ENCODE measurements around the gene CLCA2.

Gene CLCA2

DNA sequence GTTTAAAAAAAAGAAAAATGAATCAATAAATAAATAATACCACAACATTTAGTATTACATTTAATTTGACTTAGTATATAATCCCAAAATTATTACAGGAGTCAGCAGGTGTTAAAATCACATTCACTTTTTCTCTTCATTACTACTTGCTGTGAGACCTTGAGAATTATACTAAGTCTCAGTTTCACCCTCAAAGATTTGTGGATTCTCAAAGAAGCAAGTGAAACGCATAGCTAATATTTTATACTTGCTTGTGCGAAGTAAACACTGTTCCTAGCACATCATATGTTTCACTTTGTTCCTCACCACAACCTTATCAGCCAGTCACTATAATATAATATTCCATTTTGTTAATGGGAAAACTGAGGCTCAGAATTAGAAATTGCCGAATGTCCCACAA is 48.8 kb downstream of the CLCA2 start:
- H3K4me3 ChIP-seq (replicated peaks; ENCODE audit: insufficient read depth, low read length): no peak overlapping the region
- peaks cover 2% of the 10 kb centered on the region for H3K27me3 ChIP-seq (ENCODE audit: insufficient read depth, poor library complexity, severe bottlenecking)
- H3K27ac ChIP-seq (replicated peaks): no peak overlapping the region
- no peak for DNase-seq (ENCODE audit: low read depth in 1 of 2, low spot score in 1 of 2)
- TF ChIP-seq SPI1 (IDR thresholded peaks at IDR 0.05; ENCODE audit: borderline replicate concordance, low read depth) (no peak), GABPA (IDR thresholded peaks at IDR 0.05; ENCODE audit: low read depth) (no peak), POLR2AphosphoS5 (IDR thresholded peaks at IDR 0.05; ENCODE audit: low read depth) (no peak), REST (IDR thresholded peaks at IDR 0.05; ENCODE audit: insufficient replicate concordance, low read depth) (no peak)
- TF ChIP-seq, protein P1, sequence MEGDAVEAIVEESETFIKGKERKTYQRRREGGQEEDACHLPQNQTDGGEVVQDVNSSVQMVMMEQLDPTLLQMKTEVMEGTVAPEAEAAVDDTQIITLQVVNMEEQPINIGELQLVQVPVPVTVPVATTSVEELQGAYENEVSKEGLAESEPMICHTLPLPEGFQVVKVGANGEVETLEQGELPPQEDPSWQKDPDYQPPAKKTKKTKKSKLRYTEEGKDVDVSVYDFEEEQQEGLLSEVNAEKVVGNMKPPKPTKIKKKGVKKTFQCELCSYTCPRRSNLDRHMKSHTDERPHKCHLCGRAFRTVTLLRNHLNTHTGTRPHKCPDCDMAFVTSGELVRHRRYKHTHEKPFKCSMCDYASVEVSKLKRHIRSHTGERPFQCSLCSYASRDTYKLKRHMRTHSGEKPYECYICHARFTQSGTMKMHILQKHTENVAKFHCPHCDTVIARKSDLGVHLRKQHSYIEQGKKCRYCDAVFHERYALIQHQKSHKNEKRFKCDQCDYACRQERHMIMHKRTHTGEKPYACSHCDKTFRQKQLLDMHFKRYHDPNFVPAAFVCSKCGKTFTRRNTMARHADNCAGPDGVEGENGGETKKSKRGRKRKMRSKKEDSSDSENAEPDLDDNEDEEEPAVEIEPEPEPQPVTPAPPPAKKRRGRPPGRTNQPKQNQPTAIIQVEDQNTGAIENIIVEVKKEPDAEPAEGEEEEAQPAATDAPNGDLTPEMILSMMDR (IDR thresholded peaks at IDR 0.05; ENCODE audit: insufficient read depth, low read length): no peak

DNA sequence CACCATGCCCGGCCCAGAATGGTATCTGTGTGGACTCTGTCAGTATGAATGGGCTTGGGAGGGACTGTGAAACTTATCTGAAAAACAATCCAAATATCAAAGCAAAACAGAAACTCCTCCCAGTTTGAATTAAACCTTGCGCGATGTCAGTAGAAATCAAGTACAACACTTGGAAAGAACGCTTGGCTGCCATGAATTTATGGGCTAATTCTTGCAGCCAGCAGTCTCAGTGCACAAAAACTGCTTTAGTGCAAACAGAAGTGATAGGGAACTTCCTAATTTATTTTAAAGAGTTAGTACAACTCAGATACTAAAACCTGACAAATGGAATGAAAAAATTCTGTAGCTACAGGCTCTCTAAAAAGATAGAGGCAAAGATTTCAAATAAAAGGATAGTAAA is 53.3 kb downstream of the CLCA2 start:
- no peak overlapping the region for H3K27ac ChIP-seq (replicated peaks)
- no peak for TF ChIP-seq SPI1 (IDR thresholded peaks at IDR 0.05; ENCODE audit: borderline replicate concordance, low read depth)
- TF ChIP-seq POLR2AphosphoS5 (IDR thresholded peaks at IDR 0.05; ENCODE audit: low read depth): no peak
- TF ChIP-seq GABPA (IDR thresholded peaks at IDR 0.05; ENCODE audit: low read depth): no peak
- TF ChIP-seq REST (IDR thresholded peaks at IDR 0.05; ENCODE audit: insufficient replicate concordance, low read depth): no peak
- H3K27me3 ChIP-seq (ENCODE audit: insufficient read depth, poor library complexity, severe bottlenecking): no peaks in the 10 kb centered on the region
- H3K4me3 ChIP-seq (replicated peaks; ENCODE audit: insufficient read depth, low read length): no peak overlapping the region
- no peak for DNase-seq (ENCODE audit: low read depth in 1 of 2, low spot score in 1 of 2)

- no peak for TF ChIP-seq POLR2AphosphoS5 (IDR thresholded peaks at IDR 0.05; ENCODE audit: low read depth)
- TF ChIP-seq SPI1 (IDR thresholded peaks at IDR 0.05; ENCODE audit: borderline replicate concordance, low read depth): no peak
- no peak for TF ChIP-seq GABPA (IDR thresholded peaks at IDR 0.05; ENCODE audit: low read depth)
- TF ChIP-seq, protein P1 (IDR thresholded peaks at IDR 0.05; ENCODE audit: insufficient read depth, low read length): no peak
- no peak for TF ChIP-seq REST (IDR thresholded peaks at IDR 0.05; ENCODE audit: insufficient replicate concordance, low read depth)
- Histone ChIP-seq H3K27me3 (ENCODE audit: insufficient read depth, poor library complexity, severe bottlenecking) (no peaks in the 10 kb centered on the region), H3K27ac (replicated peaks) (no peak overlapping the region), H3K4me3 (replicated peaks; ENCODE audit: insufficient read depth, low read length) (no peak overlapping the region)
- no peak for DNase-seq (ENCODE audit: low read depth in 1 of 2, low spot score in 1 of 2)
These were observed 53.7 kb downstream of the CLCA2 start for GRCh38 chr1:86477682-86478081.

All from HL-60 (cell line).